ENCODE measurements around the gene CEP76. TPM values are rescaled to one million over a fixed set of nuclear protein-coding genes. Genes with fewer than 3 reads are reported as not detected.

CEP76 gene
- total RNA-seq, 1 donor from 2014 or later, result 6.8 TPM

DNA sequence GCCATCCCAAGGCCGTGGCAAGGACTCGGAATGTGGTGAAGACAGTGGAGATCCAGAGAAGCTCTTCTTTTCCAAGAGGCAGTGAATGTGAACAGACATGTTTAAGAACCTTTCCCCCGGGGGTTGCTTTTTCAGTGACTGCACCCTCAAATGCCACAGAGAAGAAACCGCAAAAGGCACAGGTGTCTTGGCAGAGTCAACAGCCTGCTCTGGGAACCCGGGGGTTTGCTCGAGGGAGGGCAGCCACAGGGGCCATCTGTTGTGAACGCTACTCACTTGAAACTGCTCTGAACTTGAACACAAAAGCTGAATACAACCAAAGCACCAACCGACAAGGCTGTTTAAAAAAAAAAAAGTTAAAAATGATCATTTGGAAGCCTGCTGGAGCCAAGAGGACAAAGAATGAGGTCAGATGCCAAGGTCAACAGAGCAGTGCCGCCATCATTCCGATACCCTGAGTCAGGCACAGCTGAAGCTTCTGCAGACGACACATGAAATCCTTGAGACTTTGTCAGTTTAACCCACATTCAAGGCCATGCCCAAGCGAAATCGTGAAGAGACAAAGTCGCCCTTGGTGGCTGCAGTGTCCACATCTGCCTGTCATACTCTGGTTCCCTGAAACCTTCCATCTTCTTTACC is 47.7 kb upstream of the CEP76 start:
- no peaks in the 10 kb centered on the region for H3K27me3 Mint-ChIP-seq (ENCODE audit: low read depth)
- TF ChIP-seq, protein P1, sequence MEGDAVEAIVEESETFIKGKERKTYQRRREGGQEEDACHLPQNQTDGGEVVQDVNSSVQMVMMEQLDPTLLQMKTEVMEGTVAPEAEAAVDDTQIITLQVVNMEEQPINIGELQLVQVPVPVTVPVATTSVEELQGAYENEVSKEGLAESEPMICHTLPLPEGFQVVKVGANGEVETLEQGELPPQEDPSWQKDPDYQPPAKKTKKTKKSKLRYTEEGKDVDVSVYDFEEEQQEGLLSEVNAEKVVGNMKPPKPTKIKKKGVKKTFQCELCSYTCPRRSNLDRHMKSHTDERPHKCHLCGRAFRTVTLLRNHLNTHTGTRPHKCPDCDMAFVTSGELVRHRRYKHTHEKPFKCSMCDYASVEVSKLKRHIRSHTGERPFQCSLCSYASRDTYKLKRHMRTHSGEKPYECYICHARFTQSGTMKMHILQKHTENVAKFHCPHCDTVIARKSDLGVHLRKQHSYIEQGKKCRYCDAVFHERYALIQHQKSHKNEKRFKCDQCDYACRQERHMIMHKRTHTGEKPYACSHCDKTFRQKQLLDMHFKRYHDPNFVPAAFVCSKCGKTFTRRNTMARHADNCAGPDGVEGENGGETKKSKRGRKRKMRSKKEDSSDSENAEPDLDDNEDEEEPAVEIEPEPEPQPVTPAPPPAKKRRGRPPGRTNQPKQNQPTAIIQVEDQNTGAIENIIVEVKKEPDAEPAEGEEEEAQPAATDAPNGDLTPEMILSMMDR (IDR thresholded peaks at IDR 0.05), result no peak
- DNase-seq (ENCODE audit: low spot score), result no peak
- H3K9me3 Mint-ChIP-seq (ENCODE audit: low read depth), result no peaks in the 10 kb centered on the region
- H3K4me1 Mint-ChIP-seq (ENCODE audit: low read depth), result peaks cover 26% of the 10 kb centered on the region
- H3K4me3 Mint-ChIP-seq (ENCODE audit: unreplicated experiment), result no peak overlapping the region
- H3K36me3 Mint-ChIP-seq (ENCODE audit: low read depth), result no peaks in the 10 kb centered on the region
- peak overlapping the region; percentile 15 for H3K27ac Mint-ChIP-seq (ENCODE audit: unreplicated experiment)

DNA sequence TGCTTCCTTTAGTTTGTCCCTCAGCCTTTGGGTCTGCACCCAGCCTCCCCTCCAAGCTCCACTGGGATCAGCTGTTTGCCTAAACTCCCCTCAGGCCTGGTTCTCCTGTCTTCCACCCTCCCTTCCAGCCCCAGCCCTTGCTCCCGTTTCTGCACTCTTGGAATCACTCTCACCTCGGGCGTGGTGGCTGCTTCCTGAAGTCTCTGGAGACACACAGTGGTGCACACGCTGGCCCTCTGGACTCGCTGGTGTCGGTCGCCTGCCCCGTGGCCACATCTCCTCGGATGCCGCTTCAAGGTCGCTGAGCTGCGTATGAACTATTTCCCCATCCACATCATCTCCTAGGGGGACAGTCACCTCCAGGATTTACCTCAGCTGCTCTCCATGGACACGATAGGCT is 46.6 kb upstream of the CEP76 start:
- Mint-ChIP-seq H3K4me1 (ENCODE audit: low read depth) (peaks cover 26% of the 10 kb centered on the region), H3K27ac (ENCODE audit: unreplicated experiment) (peak overlapping the region; percentile 86), H3K36me3 (ENCODE audit: low read depth) (no peaks in the 10 kb centered on the region), H3K27me3 (ENCODE audit: low read depth) (no peaks in the 10 kb centered on the region), H3K4me3 (ENCODE audit: unreplicated experiment) (no peak overlapping the region), H3K9me3 (ENCODE audit: low read depth) (no peaks in the 10 kb centered on the region)
- DNase-seq (ENCODE audit: low spot score), result no peak
- TF ChIP-seq, protein P1 (IDR thresholded peaks at IDR 0.05), result no peak

DNA sequence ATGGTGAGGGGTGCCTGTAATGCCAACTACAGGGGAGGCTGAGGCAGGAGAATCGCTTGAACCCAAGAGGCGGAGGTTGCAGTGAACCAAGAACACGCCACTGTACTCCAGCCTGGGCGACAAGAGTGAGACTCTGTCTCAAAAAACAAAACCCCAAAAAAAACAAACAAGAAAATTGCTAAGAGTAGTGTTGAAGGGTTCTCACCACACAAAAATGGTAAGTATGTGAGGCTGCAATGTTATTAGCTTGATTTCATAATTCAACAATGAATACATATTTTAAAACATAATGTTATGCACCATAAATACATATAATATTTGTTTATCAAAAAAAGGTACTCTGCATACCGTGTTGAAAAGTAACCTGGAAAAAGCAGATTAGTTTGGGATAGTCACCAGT is 46.1 kb upstream of the CEP76 start:
- no peaks in the 10 kb centered on the region for H3K36me3 Mint-ChIP-seq (ENCODE audit: low read depth)
- H3K4me3 Mint-ChIP-seq (ENCODE audit: unreplicated experiment), result no peak overlapping the region

DNA sequence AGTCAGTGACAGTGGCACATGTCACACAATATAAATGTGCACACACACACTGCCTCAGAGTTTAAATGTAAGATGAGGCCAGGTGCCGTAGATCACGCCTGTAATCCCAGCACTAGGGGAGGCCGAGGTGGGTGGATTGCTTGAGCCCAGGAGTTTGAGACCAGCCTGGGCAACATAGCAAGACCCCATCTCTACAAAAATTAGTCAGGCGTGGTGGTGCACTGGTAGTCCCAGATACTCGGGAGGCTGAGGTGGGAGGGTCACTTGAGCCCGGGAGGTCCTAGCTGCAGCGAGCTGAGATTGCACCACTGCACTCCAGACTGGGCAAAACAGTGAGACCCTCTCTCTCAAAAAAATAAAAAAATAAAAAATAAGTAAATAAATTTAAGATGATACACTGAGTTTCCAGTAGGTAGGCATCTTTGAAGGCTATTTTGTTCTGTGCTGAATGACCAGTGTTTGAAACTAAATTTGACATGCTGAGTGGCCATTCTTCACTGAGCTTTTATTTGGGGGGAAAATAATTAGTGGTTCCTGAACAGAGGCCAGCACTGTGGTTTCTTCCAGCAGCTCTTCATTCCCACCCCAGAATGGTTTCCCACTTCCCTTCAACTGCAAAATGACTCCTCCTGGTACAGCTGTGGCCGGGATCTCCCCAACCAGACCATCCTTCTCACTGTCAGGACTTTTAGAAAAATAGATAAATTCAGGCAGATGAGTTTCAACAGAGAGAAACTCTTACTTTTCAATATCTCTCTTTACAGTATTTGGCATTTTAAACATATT is 45.2 kb upstream of the CEP76 start:
- DNase-seq (ENCODE audit: low spot score), result no peak
- Mint-ChIP-seq H3K9me3 (ENCODE audit: low read depth) (no peaks in the 10 kb centered on the region), H3K4me1 (ENCODE audit: low read depth) (peaks cover 26% of the 10 kb centered on the region), H3K4me3 (ENCODE audit: unreplicated experiment) (no peak overlapping the region), H3K36me3 (ENCODE audit: low read depth) (no peaks in the 10 kb centered on the region), H3K27me3 (ENCODE audit: low read depth) (no peaks in the 10 kb centered on the region), H3K27ac (ENCODE audit: unreplicated experiment) (no peak overlapping the region)
- TF ChIP-seq, protein P1 (IDR thresholded peaks at IDR 0.05), result no peak

More for the DNA sequence above, 46.1 kb upstream of the CEP76 start:
- no peak for DNase-seq (ENCODE audit: low spot score)
- TF ChIP-seq, protein P1 (IDR thresholded peaks at IDR 0.05), result no peak
- no peak overlapping the region for H3K27ac Mint-ChIP-seq (ENCODE audit: unreplicated experiment)
- H3K9me3 Mint-ChIP-seq (ENCODE audit: low read depth), result no peaks in the 10 kb centered on the region
- no peaks in the 10 kb centered on the region for H3K27me3 Mint-ChIP-seq (ENCODE audit: low read depth)
- peaks cover 26% of the 10 kb centered on the region for H3K4me1 Mint-ChIP-seq (ENCODE audit: low read depth)

DNA sequence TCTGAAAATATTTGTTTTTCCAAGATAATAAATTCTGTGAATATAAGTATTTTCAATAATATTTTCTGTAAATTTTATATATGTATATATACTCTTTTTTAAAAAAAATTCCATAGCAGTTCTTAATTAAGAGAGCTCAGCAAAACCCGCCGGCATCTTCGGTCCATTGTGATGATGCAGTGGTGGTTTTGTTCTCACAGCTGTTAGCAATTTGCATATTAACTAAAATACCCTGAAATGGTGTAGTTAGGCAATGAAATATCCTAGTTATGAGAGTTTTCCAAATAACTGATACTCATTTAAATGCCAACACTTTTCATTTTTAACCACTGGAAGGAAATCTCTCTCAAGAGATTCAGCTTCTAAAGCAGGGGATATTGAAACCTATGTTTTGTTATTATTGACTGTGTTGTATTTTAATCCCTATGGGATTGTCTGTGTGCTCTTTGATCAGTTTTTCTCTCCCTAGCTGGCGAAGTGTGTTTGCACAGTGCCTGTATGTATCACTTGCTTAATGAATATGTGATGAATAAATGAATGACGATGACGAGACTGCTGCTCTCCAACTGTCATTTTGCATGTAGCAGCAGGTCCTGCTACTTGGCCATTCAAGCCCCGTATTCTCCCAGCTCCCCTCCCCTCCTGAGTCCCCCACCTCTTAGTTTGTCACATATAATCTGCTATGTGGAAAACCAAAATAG is 42.7 kb upstream of the CEP76 start:
- TF ChIP-seq, protein P1 (IDR thresholded peaks at IDR 0.05), result no peak
- Mint-ChIP-seq H3K27ac (ENCODE audit: unreplicated experiment) (no peak overlapping the region), H3K36me3 (ENCODE audit: low read depth) (no peaks in the 10 kb centered on the region), H3K27me3 (ENCODE audit: low read depth) (no peaks in the 10 kb centered on the region), H3K4me3 (ENCODE audit: unreplicated experiment) (no peak overlapping the region), H3K4me1 (ENCODE audit: low read depth) (peaks cover 29% of the 10 kb centered on the region), H3K9me3 (ENCODE audit: low read depth) (no peaks in the 10 kb centered on the region)
- DNase-seq (ENCODE audit: low spot score), result no peak

All from chondrocyte (in vitro differentiated cells).